Neutrophil (primary cell): ENCODE measurements around the gene TEX14.

Source experiments
- H3K27ac ChIP-seq: fragments of 200-600 bp; sonication (generic); 2 replicates; pipeline ENCODE4 v1.5.1; 2016; ENCODE audit warnings: mild to moderate bottlenecking, moderate library complexity
- H3K27me3 ChIP-seq: fragments of 200-600 bp; sonication (generic); 2 replicates; pipeline ENCODE4 v1.6.0; 2016; ENCODE audit warnings: mild to moderate bottlenecking
- H3K36me3 ChIP-seq: fragments of 200-600 bp; sonication (generic); 2 replicates; pipeline ENCODE4 v1.5.1; 2017
- H3K4me1 ChIP-seq, 2 experiments: fragments of 200-600 bp in 1 of 2; sonication (generic) in 1 of 2; 1 replicate in 1 of 2; 2 replicates in 1 of 2; pipeline versions ENCODE4 v1.5.1 to v1.6.1; 2013 to 2016; ENCODE audit warnings: low read depth in 1 of 2, low read length in 1 of 2, mild to moderate bottlenecking in 1 of 2, moderate library complexity in 1 of 2; ENCODE audit not compliant: control insufficient read depth in 1 of 2, insufficient read depth in 1 of 2
- H3K4me3 ChIP-seq, 2 experiments: fragments of 200-600 bp in 1 of 2; sonication (generic) in 1 of 2; 1 replicate in 1 of 2; 2 replicates in 1 of 2; pipeline ENCODE4 v1.5.1; 2013 to 2016; ENCODE audit warnings: low read depth in 1 of 2, low read length in 1 of 2, mild to moderate bottlenecking in 1 of 2, moderate library complexity in 1 of 2
- H3K9me3 ChIP-seq: fragments of 200-600 bp; sonication (generic); 2 replicates; pipeline ENCODE4 v1.5.1; 2016
- CTCF ChIP-seq: fragments of 200-600 bp; sonication (generic); IDR thresholded peaks from 2 replicates; pipeline ENCODE4 v1.5.1; 2016; ENCODE audit warnings: antibody characterized with exemption

The TEX14 gene

GRCh38 chr17:58591455-58591854, 100.4 kb downstream of the TEX14 start:
- Histone ChIP-seq H3K4me1 (no peaks in the 10 kb centered on the region), H3K27me3 (no peaks in the 10 kb centered on the region), H3K4me3 (no peak overlapping the region), H3K27ac (no peak overlapping the region), H3K9me3 (no peaks in the 10 kb centered on the region), H3K36me3 (no peaks in the 10 kb centered on the region)
- no peak for TF ChIP-seq CTCF

- Histone ChIP-seq H3K9me3 (no peaks in the 10 kb centered on the region), H3K4me3 (no peak overlapping the region), H3K36me3 (no peaks in the 10 kb centered on the region), H3K27ac (no peak overlapping the region), H3K27me3 (no peaks in the 10 kb centered on the region), H3K4me1 (no peaks in the 10 kb centered on the region)
- TF ChIP-seq CTCF: no peak
Measured at GRCh38 chr17:58590377-58590776, 101.5 kb downstream of the TEX14 start.

GRCh38 chr17:58587713-58588117, 104.1 kb downstream of the TEX14 start:
- H3K36me3 ChIP-seq: no peaks in the 10 kb centered on the region
- no peak overlapping the region for H3K4me3 ChIP-seq
- TF ChIP-seq CTCF: peak; percentile 86
- no peaks in the 10 kb centered on the region for H3K9me3 ChIP-seq
- H3K27ac ChIP-seq: no peak overlapping the region
- no peaks in the 10 kb centered on the region for H3K27me3 ChIP-seq
- H3K4me1 ChIP-seq: no peaks in the 10 kb centered on the region

GRCh38 chr17:58586009-58586644, 105.7 kb downstream of the TEX14 start:
- Histone ChIP-seq H3K9me3 (no peaks in the 10 kb centered on the region), H3K36me3 (no peaks in the 10 kb centered on the region), H3K4me1 (no peaks in the 10 kb centered on the region), H3K27ac (no peak overlapping the region), H3K4me3 (no peak overlapping the region), H3K27me3 (no peaks in the 10 kb centered on the region)
- no peak for TF ChIP-seq CTCF

GRCh38 chr17:58585554-58585953, 106.3 kb downstream of the TEX14 start:
- Histone ChIP-seq H3K9me3 (no peaks in the 10 kb centered on the region), H3K4me1 (no peaks in the 10 kb centered on the region), H3K36me3 (no peaks in the 10 kb centered on the region), H3K4me3 (no peak overlapping the region), H3K27me3 (no peaks in the 10 kb centered on the region), H3K27ac (no peak overlapping the region)
- no peak for TF ChIP-seq CTCF
